ENCODE data around the gene ARHGAP44.

GRCh38 chr17:12839042-12839441, 49.7 kb downstream of the ARHGAP44 start:
- TF ChIP-seq, protein P1, sequence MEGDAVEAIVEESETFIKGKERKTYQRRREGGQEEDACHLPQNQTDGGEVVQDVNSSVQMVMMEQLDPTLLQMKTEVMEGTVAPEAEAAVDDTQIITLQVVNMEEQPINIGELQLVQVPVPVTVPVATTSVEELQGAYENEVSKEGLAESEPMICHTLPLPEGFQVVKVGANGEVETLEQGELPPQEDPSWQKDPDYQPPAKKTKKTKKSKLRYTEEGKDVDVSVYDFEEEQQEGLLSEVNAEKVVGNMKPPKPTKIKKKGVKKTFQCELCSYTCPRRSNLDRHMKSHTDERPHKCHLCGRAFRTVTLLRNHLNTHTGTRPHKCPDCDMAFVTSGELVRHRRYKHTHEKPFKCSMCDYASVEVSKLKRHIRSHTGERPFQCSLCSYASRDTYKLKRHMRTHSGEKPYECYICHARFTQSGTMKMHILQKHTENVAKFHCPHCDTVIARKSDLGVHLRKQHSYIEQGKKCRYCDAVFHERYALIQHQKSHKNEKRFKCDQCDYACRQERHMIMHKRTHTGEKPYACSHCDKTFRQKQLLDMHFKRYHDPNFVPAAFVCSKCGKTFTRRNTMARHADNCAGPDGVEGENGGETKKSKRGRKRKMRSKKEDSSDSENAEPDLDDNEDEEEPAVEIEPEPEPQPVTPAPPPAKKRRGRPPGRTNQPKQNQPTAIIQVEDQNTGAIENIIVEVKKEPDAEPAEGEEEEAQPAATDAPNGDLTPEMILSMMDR (IDR thresholded peaks at IDR 0.05 in 2 of 3, conservative IDR thresholded peaks at IDR 0.05 in 1 of 3; ENCODE audit: borderline replicate concordance in 1 of 3, insufficient read depth in 1 of 3, low read depth in 2 of 3, low read length in 2 of 3), result no peak
- TF ChIP-seq EZH2phosphoT487 (IDR thresholded peaks at IDR 0.05; ENCODE audit: borderline replicate concordance) (no peak), POLR2A (IDR thresholded peaks at IDR 0.05; ENCODE audit: borderline replicate concordance, extremely low read depth, insufficient read depth, insufficient read length) (no peak)
